NCI-H2081 treated with DMSO at 0.1 percent for 48 hours (cell line): Measurements from ENCODE around the gene C20orf204.
"Not testable (repeated sequence)": the region's sequence is repeated elsewhere in the genome, so short reads cannot be mapped to it uniquely, and the experiment has no call there.

ENCODE experiments used
- DNase-seq: peaks from one replicate; lab custom pipeline; 2025; lab: John Stamatoyannopoulos, UW

The C20orf204 gene

DNA sequence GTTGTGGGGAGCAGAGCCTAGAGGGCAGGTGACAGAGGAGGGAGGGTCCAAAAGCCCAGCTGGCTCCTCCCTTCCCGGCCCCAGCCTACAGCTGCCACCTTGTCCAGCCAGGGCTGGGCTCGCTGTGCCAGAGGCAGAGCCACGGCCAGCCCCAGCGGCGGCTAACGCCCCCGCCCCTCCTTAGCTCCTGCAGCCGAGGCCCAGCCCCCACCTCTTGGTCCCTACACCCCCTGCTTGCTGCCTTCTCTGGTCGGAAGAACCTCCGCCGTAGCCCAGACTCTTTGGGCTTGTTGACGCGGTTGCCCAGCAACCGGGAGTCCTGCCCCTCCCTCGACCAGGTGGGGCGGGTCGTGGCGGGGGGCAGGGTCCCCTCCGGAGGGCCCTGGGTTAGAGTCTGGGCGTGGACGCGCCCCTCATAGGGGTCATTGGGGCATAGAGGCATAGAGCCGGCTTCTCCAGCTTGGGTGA lies 48.7 kb downstream of the C20orf204 start:
- no peak for DNase-seq

- DNase-seq: no peak
Measured at GRCh38 chr20:64086801-64087200, 50.8 kb downstream of the C20orf204 start.

GRCh38 chr20:64087226-64087825 lies 51.3 kb downstream of the C20orf204 start:
- not testable (repeated sequence) for DNase-seq

GRCh38 chr20:64088586-64088985 lies 52.6 kb downstream of the C20orf204 start:
- DNase-seq: not testable (repeated sequence)
